GM19351 (cell line): ENCODE results near the gene POLR2H.

Source experiments
- ATAC-seq: cut with Tn5 transposase; IDR thresholded peaks from one replicate; pipeline ENCODE4 v1.9.1; 2021; ENCODE audit warnings: mild to moderate bottlenecking, moderate library complexity; ENCODE audit not compliant: unreplicated experiment

POLR2H gene

GRCh38 chr3:184368586-184369183, 7.2 kb downstream of the POLR2H start:
- ATAC-seq = no peak

GRCh38 chr3:184371570-184372018, 10.1 kb downstream of the POLR2H start:
- ATAC-seq = peak; percentile 70

- no peak for ATAC-seq
Observed at GRCh38 chr3:184372296-184372821, 10.8 kb downstream of the POLR2H start.

GRCh38 chr3:184372911-184373310, 11.4 kb downstream of the POLR2H start:
- no peak for ATAC-seq

GRCh38 chr3:184373422-184373821, 11.9 kb downstream of the POLR2H start:
- no peak for ATAC-seq

- ATAC-seq = no peak
Observed at GRCh38 chr3:184375747-184376461, 14.4 kb downstream of the POLR2H start.

- no peak for ATAC-seq
Observed at GRCh38 chr3:184377374-184377773, 15.9 kb downstream of the POLR2H start.

GRCh38 chr3:184377882-184378445, 16.5 kb downstream of the POLR2H start, which contains the start of gene THPO:
TSS of gene THPO (minus strand) at chr3:184378207. CDS start at chr3:184376259, 1,948 bp downstream.
- no peak for ATAC-seq

GRCh38 chr3:184378651-184379357, 17.3 kb downstream of the POLR2H start:
- ATAC-seq = no peak

- ATAC-seq = no peak
Observed at GRCh38 chr3:184379358-184380184, 18.1 kb downstream of the POLR2H start, which contains the start of gene CHRD. TSS of gene CHRD (plus strand) at chr3:184380054. CDS start at chr3:184380319, 265 bp downstream.

- ATAC-seq = no peak
Observed at GRCh38 chr3:184380185-184380626, 18.7 kb downstream of the POLR2H start.

- ATAC-seq = no peak
Observed at GRCh38 chr3:184380627-184381260, 19.2 kb downstream of the POLR2H start.

- ATAC-seq = no peak
Observed at GRCh38 chr3:184381261-184382224, 20.0 kb downstream of the POLR2H start.

- ATAC-seq = no peak
Observed at GRCh38 chr3:184382326-184383032, 21.0 kb downstream of the POLR2H start.

GRCh38 chr3:184383033-184383740, 21.7 kb downstream of the POLR2H start:
- ATAC-seq = no peak

- no peak for ATAC-seq
Observed at GRCh38 chr3:184384342-184384741, 22.8 kb downstream of the POLR2H start.

- no peak for ATAC-seq
Observed at GRCh38 chr3:184384856-184385422, 23.4 kb downstream of the POLR2H start.
